ENCODE results near the gene MARCHF6.

Gene MARCHF6

GRCh38 chr5:10351919-10352318 is 1.6 kb upstream of the MARCHF6 start:
- H3K79me2 ChIP-seq (ENCODE audit: control insufficient read depth, insufficient read depth, low read length, unreplicated experiment), result peaks cover 38% of the 10 kb centered on the region

GRCh38 chr5:10352430-10353240 is 860 bp upstream of the MARCHF6 start:
- Histone ChIP-seq H3K27me3 (ENCODE audit: insufficient read depth, low read length) (no peaks in the 10 kb centered on the region), H3K79me2 (ENCODE audit: control insufficient read depth, insufficient read depth, low read length, unreplicated experiment) (peaks cover 45% of the 10 kb centered on the region), H3K4me3 (ENCODE audit: low read depth, low read length) (peak overlapping the region; percentile 84), H3K27ac (ENCODE audit: low read depth, low read length) (peak overlapping the region; percentile 87), H3K36me3 (ENCODE audit: insufficient read depth, low read length) (no peaks in the 10 kb centered on the region), H3K4me1 (ENCODE audit: control insufficient read depth, insufficient read depth, low read length, unreplicated experiment) (peaks cover 6% of the 10 kb centered on the region), H2AFZ (ENCODE audit: low read length, unreplicated experiment) (peak overlapping the region; percentile 72)

More at GRCh38 chr5:10351919-10352318, 1.6 kb upstream of the MARCHF6 start:
- Histone ChIP-seq H3K27me3 (ENCODE audit: insufficient read depth, low read length) (no peaks in the 10 kb centered on the region), H3K4me3 (ENCODE audit: low read depth, low read length) (peak overlapping the region; percentile 19; the same call in 1 of the 2 replicates), H2AFZ (ENCODE audit: low read length, unreplicated experiment) (no peak overlapping the region), H3K27ac (ENCODE audit: low read depth, low read length) (no peak overlapping the region), H3K36me3 (ENCODE audit: insufficient read depth, low read length) (no peaks in the 10 kb centered on the region), H3K4me1 (ENCODE audit: control insufficient read depth, insufficient read depth, low read length, unreplicated experiment) (peaks cover 4% of the 10 kb centered on the region)

GRCh38 chr5:10354048-10354872 is 765 bp downstream of the MARCHF6 start:
- H3K27ac ChIP-seq (ENCODE audit: low read depth, low read length), result peak overlapping the region; percentile 87
- H3K27me3 ChIP-seq (ENCODE audit: insufficient read depth, low read length), result no peaks in the 10 kb centered on the region
- H2AFZ ChIP-seq (ENCODE audit: low read length, unreplicated experiment), result peak overlapping the region; percentile 51
- H3K36me3 ChIP-seq (ENCODE audit: insufficient read depth, low read length), result no peaks in the 10 kb centered on the region
- peak overlapping the region; percentile 84 for H3K4me3 ChIP-seq (ENCODE audit: low read depth, low read length)
- peaks cover 8% of the 10 kb centered on the region for H3K4me1 ChIP-seq (ENCODE audit: control insufficient read depth, insufficient read depth, low read length, unreplicated experiment)
- H3K79me2 ChIP-seq (ENCODE audit: control insufficient read depth, insufficient read depth, low read length, unreplicated experiment), result peaks cover 61% of the 10 kb centered on the region

GRCh38 chr5:10355071-10355889 is 1.8 kb downstream of the MARCHF6 start:
- Histone ChIP-seq H3K4me3 (ENCODE audit: low read depth, low read length) (peak overlapping the region; percentile 84), H3K36me3 (ENCODE audit: insufficient read depth, low read length) (no peaks in the 10 kb centered on the region), H2AFZ (ENCODE audit: low read length, unreplicated experiment) (no peak overlapping the region), H3K27me3 (ENCODE audit: insufficient read depth, low read length) (no peaks in the 10 kb centered on the region), H3K79me2 (ENCODE audit: control insufficient read depth, insufficient read depth, low read length, unreplicated experiment) (peaks cover 71% of the 10 kb centered on the region), H3K4me1 (ENCODE audit: control insufficient read depth, insufficient read depth, low read length, unreplicated experiment) (peaks cover 8% of the 10 kb centered on the region), H3K27ac (ENCODE audit: low read depth, low read length) (peak overlapping the region; percentile 87)

GRCh38 chr5:10358999-10359398 is 5.5 kb downstream of the MARCHF6 start:
- H3K4me3 ChIP-seq (ENCODE audit: low read depth, low read length), result no peak overlapping the region
- H3K79me2 ChIP-seq (ENCODE audit: control insufficient read depth, insufficient read depth, low read length, unreplicated experiment), result peaks cover 98% of the 10 kb centered on the region
- H3K4me1 ChIP-seq (ENCODE audit: control insufficient read depth, insufficient read depth, low read length, unreplicated experiment), result peaks cover 4% of the 10 kb centered on the region
- H3K27me3 ChIP-seq (ENCODE audit: insufficient read depth, low read length), result no peaks in the 10 kb centered on the region
- no peak overlapping the region for H2AFZ ChIP-seq (ENCODE audit: low read length, unreplicated experiment)
- H3K27ac ChIP-seq (ENCODE audit: low read depth, low read length), result no peak overlapping the region
- no peaks in the 10 kb centered on the region for H3K36me3 ChIP-seq (ENCODE audit: insufficient read depth, low read length)

GRCh38 chr5:10360686-10361085 is 7.2 kb downstream of the MARCHF6 start:
- Histone ChIP-seq H3K4me3 (ENCODE audit: low read depth, low read length) (no peak overlapping the region), H3K27ac (ENCODE audit: low read depth, low read length) (no peak overlapping the region)

GRCh38 chr5:10363519-10364185 is 10.2 kb downstream of the MARCHF6 start:
- H2AFZ ChIP-seq (ENCODE audit: low read length, unreplicated experiment), result no peak overlapping the region
- no peaks in the 10 kb centered on the region for H3K27me3 ChIP-seq (ENCODE audit: insufficient read depth, low read length)
- peaks cover 95% of the 10 kb centered on the region for H3K79me2 ChIP-seq (ENCODE audit: control insufficient read depth, insufficient read depth, low read length, unreplicated experiment)
- H3K27ac ChIP-seq (ENCODE audit: low read depth, low read length), result no peak overlapping the region
- no peak overlapping the region for H3K4me3 ChIP-seq (ENCODE audit: low read depth, low read length)
- H3K4me1 ChIP-seq (ENCODE audit: control insufficient read depth, insufficient read depth, low read length, unreplicated experiment), result peaks cover 8% of the 10 kb centered on the region
- H3K36me3 ChIP-seq (ENCODE audit: insufficient read depth, low read length), result no peaks in the 10 kb centered on the region

More at GRCh38 chr5:10360686-10361085, 7.2 kb downstream of the MARCHF6 start:
- Histone ChIP-seq H3K79me2 (ENCODE audit: control insufficient read depth, insufficient read depth, low read length, unreplicated experiment) (peaks cover 95% of the 10 kb centered on the region), H3K36me3 (ENCODE audit: insufficient read depth, low read length) (no peaks in the 10 kb centered on the region), H2AFZ (ENCODE audit: low read length, unreplicated experiment) (no peak overlapping the region), H3K4me1 (ENCODE audit: control insufficient read depth, insufficient read depth, low read length, unreplicated experiment) (peaks cover 4% of the 10 kb centered on the region), H3K27me3 (ENCODE audit: insufficient read depth, low read length) (no peaks in the 10 kb centered on the region)

GRCh38 chr5:10364186-10364689 is 10.7 kb downstream of the MARCHF6 start:
- H3K27me3 ChIP-seq (ENCODE audit: insufficient read depth, low read length), result no peaks in the 10 kb centered on the region
- H3K4me3 ChIP-seq (ENCODE audit: low read depth, low read length), result no peak overlapping the region
- H3K27ac ChIP-seq (ENCODE audit: low read depth, low read length), result no peak overlapping the region
- H2AFZ ChIP-seq (ENCODE audit: low read length, unreplicated experiment), result no peak overlapping the region
- H3K79me2 ChIP-seq (ENCODE audit: control insufficient read depth, insufficient read depth, low read length, unreplicated experiment), result peaks cover 95% of the 10 kb centered on the region
- peaks cover 8% of the 10 kb centered on the region for H3K4me1 ChIP-seq (ENCODE audit: control insufficient read depth, insufficient read depth, low read length, unreplicated experiment)
- no peaks in the 10 kb centered on the region for H3K36me3 ChIP-seq (ENCODE audit: insufficient read depth, low read length)

- Histone ChIP-seq H3K36me3 (ENCODE audit: insufficient read depth, low read length) (no peaks in the 10 kb centered on the region), H3K79me2 (ENCODE audit: control insufficient read depth, insufficient read depth, low read length, unreplicated experiment) (peaks cover 91% of the 10 kb centered on the region), H3K4me3 (ENCODE audit: low read depth, low read length) (no peak overlapping the region), H3K27ac (ENCODE audit: low read depth, low read length) (no peak overlapping the region), H3K4me1 (ENCODE audit: control insufficient read depth, insufficient read depth, low read length, unreplicated experiment) (peaks cover 8% of the 10 kb centered on the region), H2AFZ (ENCODE audit: low read length, unreplicated experiment) (no peak overlapping the region), H3K27me3 (ENCODE audit: insufficient read depth, low read length) (no peaks in the 10 kb centered on the region)
Observed at GRCh38 chr5:10365782-10366181, 12.3 kb downstream of the MARCHF6 start.

All from ACC112 (cell line).